ENCODE data around the gene SLX4.
"Not testable (repeated sequence)": the region's sequence is repeated elsewhere in the genome, so short reads cannot be mapped to it uniquely, and the experiment has no call there.

The SLX4 gene

GRCh38 chr16:3611146-3611975, at the start of gene SLX4:
Gene SLX4 (minus strand): TSS chr16:3611606. CDS start chr16:3608964, 2,642 bp downstream.
- DNase-seq = peak; percentile 93

- no peak for DNase-seq
Measured at GRCh38 chr16:3659251-3659650, 47.8 kb upstream of the SLX4 start.

- DNase-seq = no peak
Measured at GRCh38 chr16:3656491-3657468, 45.4 kb upstream of the SLX4 start.

- not testable (repeated sequence) for DNase-seq
Measured at GRCh38 chr16:3656160-3656490, 44.7 kb upstream of the SLX4 start.

GRCh38 chr16:3655396-3656159, 44.2 kb upstream of the SLX4 start:
- DNase-seq = no peak

- DNase-seq = no peak
Measured at GRCh38 chr16:3655030-3655395, 43.6 kb upstream of the SLX4 start.

- DNase-seq = peak; percentile 15
Measured at GRCh38 chr16:3654249-3654991, 43.0 kb upstream of the SLX4 start, which contains the start of gene DNASE1. Gene DNASE1 (plus strand): TSS chr16:3654691. CDS start chr16:3655374, 683 bp downstream.

- no peak for DNase-seq
Measured at GRCh38 chr16:3652373-3653195, 41.2 kb upstream of the SLX4 start.

GRCh38 chr16:3651461-3652372, 40.3 kb upstream of the SLX4 start:
- DNase-seq = no peak

- DNase-seq = no peak
Measured at GRCh38 chr16:3650631-3651265, 39.3 kb upstream of the SLX4 start.

- DNase-seq = no peak
Measured at GRCh38 chr16:3646348-3646920, 35.0 kb upstream of the SLX4 start.

GRCh38 chr16:3645504-3646347, 34.3 kb upstream of the SLX4 start:
- no peak for DNase-seq

GRCh38 chr16:3645108-3645503, 33.7 kb upstream of the SLX4 start:
- DNase-seq = no peak

GRCh38 chr16:3643095-3643730, 31.8 kb upstream of the SLX4 start:
- DNase-seq = no peak

GRCh38 chr16:3642397-3643094, 31.1 kb upstream of the SLX4 start:
- DNase-seq = no peak

- DNase-seq = no peak
Measured at GRCh38 chr16:3641801-3642396, 30.5 kb upstream of the SLX4 start.

Measured in NCI-H1436 (cell line).